ENCODE results near the gene ACBD3. TPM values are rescaled to one million over a fixed set of nuclear protein-coding genes. Genes with fewer than 3 reads are reported as not detected.

ACBD3 gene
- total and polyA plus RNA-seq, 7 experiments from 2014 or later = 15.4 to 29.9 (median 24.4) TPM

- H3K9me3 ChIP-seq (ENCODE audit: control insufficient read depth in 2 of 3, low read length in 3 of 3) = no peaks in the 10 kb centered on the region
- intact Hi-C loops (cut with micrococcal nuclease) = loop anchor here in 1 of 2 donors (10.0 kb wide), 2 partner anchors 202 to 478 kb away; partner anchors contain the start of gene PYCR2
- H3K36me3 Mint-ChIP-seq = peaks cover 0 to 2% (median 0%) of the 10 kb centered on the region in 5 donors
- peaks cover 16 to 52% (median 20%) of the 10 kb centered on the region in 7 donors for H3K4me1 Mint-ChIP-seq
- H3K36me3 ChIP-seq (ENCODE audit: control insufficient read depth in 2 of 3, insufficient read depth in 3 of 3, low read length in 3 of 3) = no peaks in the 10 kb centered on the region
- ChIA-PET POLR2A (no interaction called here), CTCF (interaction anchor here (0.6 to 4.9 kb wide), 4 partner anchors 36 to 206 kb away, joined by 3 to 89 read pairs (median 24); no protein-coding TSS in a partner anchor)
- H3K4me3 Mint-ChIP-seq = peak overlapping the region in 1 of 10 donors; percentile 75
- DNase-seq (no peak), ATAC-seq (no peak)
- H3K27me3 Mint-ChIP-seq = peaks cover 0 to 5% (median 0%) of the 10 kb centered on the region in 5 donors
- no peaks in the 10 kb centered on the region for H3K27me3 ChIP-seq (ENCODE audit: control insufficient read depth in 2 of 2, insufficient read depth in 2 of 2, low read length in 2 of 2)
- H3K27ac ChIP-seq (ENCODE audit: low read depth, low read length) = no peak overlapping the region
- no peak overlapping the region for H3K4me3 ChIP-seq (ENCODE audit: low read length)
- peaks cover 3% of the 10 kb centered on the region in 2 donors for H3K4me1 ChIP-seq (ENCODE audit: control insufficient read depth in 2 of 2, insufficient read depth in 2 of 2, low read length in 2 of 2)
- peak overlapping the region in 1 of 9 donors; percentile 87 for H3K27ac Mint-ChIP-seq
- H3K9me3 Mint-ChIP-seq = no peaks in the 10 kb centered on the region
These were observed 59.5 kb downstream of the ACBD3 start for GRCh38 chr1:226126824-226127569.

GRCh38 chr1:226125831-226126230 lies 60.7 kb downstream of the ACBD3 start:
- Histone ChIP-seq H3K4me3 (ENCODE audit: low read length) (no peak overlapping the region), H3K4me1 (ENCODE audit: control insufficient read depth in 2 of 2, insufficient read depth in 2 of 2, low read length in 2 of 2) (peaks cover 7 to 8% of the 10 kb centered on the region in 2 donors), H3K36me3 (ENCODE audit: control insufficient read depth in 2 of 3, insufficient read depth in 3 of 3, low read length in 3 of 3) (no peaks in the 10 kb centered on the region), H3K9me3 (ENCODE audit: control insufficient read depth in 2 of 3, low read length in 3 of 3) (no peaks in the 10 kb centered on the region), H3K27me3 (ENCODE audit: control insufficient read depth in 2 of 2, insufficient read depth in 2 of 2, low read length in 2 of 2) (no peaks in the 10 kb centered on the region), H3K27ac (ENCODE audit: low read depth, low read length) (no peak overlapping the region)
- Mint-ChIP-seq H3K27ac (no peak overlapping the region), H3K9me3 (no peaks in the 10 kb centered on the region), H3K4me1 (peaks cover 18 to 55% (median 23%) of the 10 kb centered on the region in 7 donors), H3K4me3 (no peak overlapping the region), H3K27me3 (peaks cover 0 to 5% (median 0%) of the 10 kb centered on the region in 5 donors), H3K36me3 (peaks cover 0 to 2% (median 0%) of the 10 kb centered on the region in 5 donors)
- POLR2A ChIA-PET = interaction anchor here (0.8 to 1.8 kb wide), 7 partner anchors 57 to 208 kb away, joined by 3 to 8 read pairs (median 3); no protein-coding TSS in a partner anchor
- CTCF ChIA-PET = interaction anchor here (0.6 to 4.9 kb wide), 27 partner anchors 9 to 497 kb away, joined by 3 to 89 read pairs (median 4); partner anchors contain the start of genes LIN9 and SRP9
- ATAC-seq (no peak), DNase-seq (no peak)
- intact Hi-C loops (cut with micrococcal nuclease) = loop anchor here (1.0 to 10.0 kb wide), 7 partner anchors 61 to 479 kb away; partner anchors contain the start of genes ACBD3 (in 1 of the 2), LIN9 (in 1 of the 2) and PYCR2 (in 1 of the 2)

DNA sequence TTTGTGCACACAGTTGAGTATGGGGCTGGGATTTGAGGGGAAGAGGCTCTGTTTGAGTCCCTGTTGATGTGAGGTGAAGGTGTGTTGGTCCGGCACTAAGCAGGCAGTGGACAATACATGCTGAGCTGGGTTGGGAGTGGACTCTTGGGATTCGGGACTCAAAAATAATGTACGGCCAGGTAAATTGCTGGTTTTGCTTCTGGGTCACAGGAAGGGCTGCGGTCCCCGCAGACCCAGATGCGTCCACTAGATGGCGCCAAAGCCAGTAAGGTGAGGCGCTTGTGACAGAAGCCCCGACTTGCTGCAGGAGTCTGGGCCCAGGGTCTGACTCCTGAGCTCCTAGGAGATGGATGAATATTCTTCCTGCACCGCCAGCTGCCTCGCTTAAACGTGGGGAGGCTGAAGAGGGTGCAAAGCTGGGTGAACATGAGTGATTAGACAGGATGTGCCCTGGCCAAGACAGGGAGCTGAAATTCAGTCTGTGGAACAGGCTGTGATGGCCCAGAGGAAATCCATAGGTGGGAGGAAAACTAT lies 61.4 kb downstream of the ACBD3 start:
- CTCF ChIA-PET = interaction anchor here (0.6 to 4.9 kb wide), 29 partner anchors 9 to 483 kb away, joined by 3 to 89 read pairs (median 4); partner anchors contain the start of genes LIN9, PARP1 and SRP9
- Histone ChIP-seq H3K4me3 (ENCODE audit: low read length) (no peak overlapping the region), H3K27ac (ENCODE audit: low read depth, low read length) (peak overlapping the region; percentile 5), H3K36me3 (ENCODE audit: control insufficient read depth in 2 of 3, insufficient read depth in 3 of 3, low read length in 3 of 3) (no peaks in the 10 kb centered on the region), H3K9me3 (ENCODE audit: control insufficient read depth in 2 of 3, low read length in 3 of 3) (no peaks in the 10 kb centered on the region), H3K27me3 (ENCODE audit: control insufficient read depth in 2 of 2, insufficient read depth in 2 of 2, low read length in 2 of 2) (no peaks in the 10 kb centered on the region), H3K4me1 (ENCODE audit: control insufficient read depth in 2 of 2, insufficient read depth in 2 of 2, low read length in 2 of 2) (peaks cover 9 to 12% of the 10 kb centered on the region in 2 donors)
- Mint-ChIP-seq H3K27ac (peak overlapping the region; percentile 9 to 84 (median 64)), H3K27me3 (peaks cover 0 to 5% (median 0%) of the 10 kb centered on the region in 5 donors), H3K36me3 (no peaks in the 10 kb centered on the region), H3K9me3 (no peaks in the 10 kb centered on the region), H3K4me3 (peak overlapping the region in 4 of 10 donors; percentile 14 to 40 (median 29)), H3K4me1 (peaks cover 18 to 57% (median 29%) of the 10 kb centered on the region in 7 donors)
- intact Hi-C loops (cut with micrococcal nuclease) = loop anchor here (1.0 to 10.0 kb wide), 7 partner anchors 62 to 480 kb away; partner anchors contain the start of genes ACBD3 (in 1 of the 2), LIN9 (in 1 of the 2) and PYCR2 (in 1 of the 2)
- peak; percentile 54 for ATAC-seq
- POLR2A ChIA-PET = interaction anchor here (0.8 to 1.8 kb wide), 7 partner anchors 56 to 208 kb away, joined by 3 to 8 read pairs (median 3); no protein-coding TSS in a partner anchor
- peak; percentile 70 to 90 (median 80) for DNase-seq

GRCh38 chr1:226123591-226124471 lies 62.7 kb downstream of the ACBD3 start:
- ChIA-PET POLR2A (interaction anchor here (0.6 to 4.7 kb wide), 9 partner anchors 16 to 302 kb away, joined by 3 to 27 read pairs (median 4); partner anchors contain the start of genes ACBD3, H3-3A and SDE2), CTCF (interaction anchor here (0.6 to 4.9 kb wide), 9 partner anchors 12 to 284 kb away, joined by 3 to 89 read pairs (median 6); partner anchors contain the start of gene PARP1)
- peak overlapping the region; percentile 40 to 94 (median 84) for H3K4me3 Mint-ChIP-seq
- DNase-seq (no peak), ATAC-seq (no peak)
- no peaks in the 10 kb centered on the region for H3K9me3 Mint-ChIP-seq
- peaks cover 0 to 5% (median 0%) of the 10 kb centered on the region in 5 donors for H3K27me3 Mint-ChIP-seq
- H3K4me1 Mint-ChIP-seq = peaks cover 18 to 57% (median 29%) of the 10 kb centered on the region in 7 donors
- Histone ChIP-seq H3K36me3 (ENCODE audit: control insufficient read depth in 2 of 3, insufficient read depth in 3 of 3, low read length in 3 of 3) (no peaks in the 10 kb centered on the region), H3K27ac (ENCODE audit: low read depth, low read length) (no peak overlapping the region), H3K27me3 (ENCODE audit: control insufficient read depth in 2 of 2, insufficient read depth in 2 of 2, low read length in 2 of 2) (no peaks in the 10 kb centered on the region), H3K4me1 (ENCODE audit: control insufficient read depth in 2 of 2, insufficient read depth in 2 of 2, low read length in 2 of 2) (peaks cover 9 to 12% of the 10 kb centered on the region in 2 donors), H3K9me3 (ENCODE audit: control insufficient read depth in 2 of 3, low read length in 3 of 3) (no peaks in the 10 kb centered on the region), H3K4me3 (ENCODE audit: low read length) (no peak overlapping the region)
- intact Hi-C loops (cut with micrococcal nuclease) = loop anchor here (2.0 to 10.0 kb wide), 10 partner anchors 63 to 817 kb away; partner anchors contain the start of genes ACBD3 (in 1 of the 2), COQ8A (in 1 of the 2), LBR (in 1 of the 2) and LIN9 (in 1 of the 2)
- no peaks in the 10 kb centered on the region for H3K36me3 Mint-ChIP-seq
- peak overlapping the region; percentile 49 to 98 (median 91) for H3K27ac Mint-ChIP-seq

GRCh38 chr1:226123212-226123560 lies 63.4 kb downstream of the ACBD3 start:
- H3K4me3 ChIP-seq (ENCODE audit: low read length) = no peak overlapping the region
- Mint-ChIP-seq H3K9me3 (peaks cover 0 to 2% (median 0%) of the 10 kb centered on the region in 11 donors), H3K27ac (peak overlapping the region; percentile 83 to 100 (median 95)), H3K4me1 (peaks cover 18 to 52% (median 29%) of the 10 kb centered on the region in 7 donors), H3K27me3 (peaks cover 0 to 10% (median 0%) of the 10 kb centered on the region in 5 donors), H3K36me3 (no peaks in the 10 kb centered on the region), H3K4me3 (peak overlapping the region; percentile 79 to 94 (median 86))
- H3K36me3 ChIP-seq (ENCODE audit: control insufficient read depth in 2 of 3, insufficient read depth in 3 of 3, low read length in 3 of 3) = no peaks in the 10 kb centered on the region
- H3K27ac ChIP-seq (ENCODE audit: low read depth, low read length) = no peak overlapping the region
- ATAC-seq (no peak), DNase-seq (no peak)
- intact Hi-C loops (cut with micrococcal nuclease) = loop anchor here (2.0 to 10.0 kb wide), 7 partner anchors 198 to 818 kb away; partner anchors contain the start of genes COQ8A (in 1 of the 2), LBR (in 1 of the 2), PARP1 (in 1 of the 2) and PYCR2 (in 1 of the 2)
- H3K4me1 ChIP-seq (ENCODE audit: control insufficient read depth in 2 of 2, insufficient read depth in 2 of 2, low read length in 2 of 2) = peaks cover 9 to 12% of the 10 kb centered on the region in 2 donors
- no peaks in the 10 kb centered on the region for H3K9me3 ChIP-seq (ENCODE audit: control insufficient read depth in 2 of 3, low read length in 3 of 3)
- H3K27me3 ChIP-seq (ENCODE audit: control insufficient read depth in 2 of 2, insufficient read depth in 2 of 2, low read length in 2 of 2) = no peaks in the 10 kb centered on the region
- ChIA-PET CTCF (interaction anchor here (0.6 to 4.9 kb wide), 5 partner anchors 40 to 210 kb away, joined by 3 to 89 read pairs (median 6); no protein-coding TSS in a partner anchor), POLR2A (interaction anchor here (0.6 to 4.7 kb wide), 6 partner anchors 56 to 186 kb away, joined by 3 to 27 read pairs (median 4); partner anchors contain the start of genes H3-3A and SDE2)

All from naive thymus-derived CD4-positive, alpha-beta T cell (primary cell).